ENCODE data around the gene CAMSAP1.

The CAMSAP1 gene

GRCh38 chr9:135813671-135814290 lies 93.6 kb downstream of the CAMSAP1 start:
- no peak for DNase-seq (ENCODE audit: low read depth)

- DNase-seq (ENCODE audit: low read depth): no peak
Observed at GRCh38 chr9:135812961-135813360, 94.4 kb downstream of the CAMSAP1 start.

- no peak for DNase-seq (ENCODE audit: low read depth)
Observed at GRCh38 chr9:135811801-135812200, 95.5 kb downstream of the CAMSAP1 start.

GRCh38 chr9:135810806-135811575 lies 96.4 kb downstream of the CAMSAP1 start:
- no peak for DNase-seq (ENCODE audit: low read depth)

GRCh38 chr9:135809166-135809565 lies 98.2 kb downstream of the CAMSAP1 start:
- no peak for DNase-seq (ENCODE audit: low read depth)

GRCh38 chr9:135805422-135806022 lies 101.8 kb downstream of the CAMSAP1 start:
- DNase-seq (ENCODE audit: low read depth): no peak

GRCh38 chr9:135804581-135805421 lies 102.5 kb downstream of the CAMSAP1 start:
- DNase-seq (ENCODE audit: low read depth): no peak

- DNase-seq (ENCODE audit: low read depth): no peak
Observed at GRCh38 chr9:135803441-135803840, 103.9 kb downstream of the CAMSAP1 start.

GRCh38 chr9:135802876-135803419 lies 104.4 kb downstream of the CAMSAP1 start:
- DNase-seq (ENCODE audit: low read depth): no peak

- no peak for DNase-seq (ENCODE audit: low read depth)
Observed at GRCh38 chr9:135801070-135801469, 106.3 kb downstream of the CAMSAP1 start.

- no peak for DNase-seq (ENCODE audit: low read depth)
Observed at GRCh38 chr9:135799261-135799660, 108.1 kb downstream of the CAMSAP1 start.

- no peak for DNase-seq (ENCODE audit: low read depth)
Observed at GRCh38 chr9:135798263-135798585, 109.1 kb downstream of the CAMSAP1 start.

- no peak for DNase-seq (ENCODE audit: low read depth)
Observed at GRCh38 chr9:135797507-135798262, 109.7 kb downstream of the CAMSAP1 start.

GRCh38 chr9:135796784-135797485 lies 110.4 kb downstream of the CAMSAP1 start:
- DNase-seq (ENCODE audit: low read depth): no peak

- DNase-seq (ENCODE audit: low read depth): no peak
Observed at GRCh38 chr9:135795391-135795790, 112.0 kb downstream of the CAMSAP1 start.

GRCh38 chr9:135794361-135794885 lies 112.9 kb downstream of the CAMSAP1 start:
- DNase-seq (ENCODE audit: low read depth): no peak

- DNase-seq (ENCODE audit: low read depth): no peak
Observed at GRCh38 chr9:135794057-135794335, 113.3 kb downstream of the CAMSAP1 start.

GRCh38 chr9:135793221-135794056 lies 113.9 kb downstream of the CAMSAP1 start:
- no peak for DNase-seq (ENCODE audit: low read depth)

- no peak for DNase-seq (ENCODE audit: low read depth)
Observed at GRCh38 chr9:135792268-135793128, 114.8 kb downstream of the CAMSAP1 start.

Measured in activated T-helper 1 cell treated with Interleukin-2 at 50 U/mL for 16 hours (primary cell).